Measurements from ENCODE around the gene EPHX1.
A peak's percentile ranks its signal among the peaks of the same experiment; 100 is the strongest.
"Not testable (repeated sequence)": the region's sequence is repeated elsewhere in the genome, so short reads cannot be mapped to it uniquely, and the experiment has no call there.

The EPHX1 gene

GRCh38 chr1:225777583-225778336 is 32.2 kb upstream of the EPHX1 start, which contains the start of gene SRP9:
TSS of gene SRP9 (plus strand) at chr1:225777826. CDS start at chr1:225777941, 115 bp downstream.
- peak; percentile 100 for DNase-seq (ENCODE audit: low spot score)

GRCh38 chr1:225778337-225778669 is 31.6 kb upstream of the EPHX1 start:
- DNase-seq (ENCODE audit: low spot score), result no peak

GRCh38 chr1:225779165-225779564 is 30.8 kb upstream of the EPHX1 start:
- DNase-seq (ENCODE audit: low spot score), result not testable (repeated sequence)

GRCh38 chr1:225780134-225780533 is 29.8 kb upstream of the EPHX1 start:
- DNase-seq (ENCODE audit: low spot score), result no peak

GRCh38 chr1:225780630-225781029 is 29.3 kb upstream of the EPHX1 start:
- no peak for DNase-seq (ENCODE audit: low spot score)

- not testable (repeated sequence) for DNase-seq (ENCODE audit: low spot score)
Measured at GRCh38 chr1:225789142-225789541, 20.8 kb upstream of the EPHX1 start.

GRCh38 chr1:225794954-225795353 is 15.0 kb upstream of the EPHX1 start:
- DNase-seq (ENCODE audit: low spot score), result no peak

- not testable (repeated sequence) for DNase-seq (ENCODE audit: low spot score)
Measured at GRCh38 chr1:225796097-225796496, 13.8 kb upstream of the EPHX1 start.

- not testable (repeated sequence) for DNase-seq (ENCODE audit: low spot score)
Measured at GRCh38 chr1:225801146-225801545, 8.8 kb upstream of the EPHX1 start.

GRCh38 chr1:225806249-225806648 is 3.7 kb upstream of the EPHX1 start:
- no peak for DNase-seq (ENCODE audit: low spot score)

- not testable (repeated sequence) for DNase-seq (ENCODE audit: low spot score)
Measured at GRCh38 chr1:225806736-225807135, 3.2 kb upstream of the EPHX1 start.

- no peak for DNase-seq (ENCODE audit: low spot score)
Measured at GRCh38 chr1:225808136-225808535, 1.8 kb upstream of the EPHX1 start.

- DNase-seq (ENCODE audit: low spot score), result not testable (repeated sequence)
Measured at GRCh38 chr1:225810579-225811538, 935 bp downstream of the EPHX1 start.

- DNase-seq (ENCODE audit: low spot score), result no peak
Measured at GRCh38 chr1:225811622-225812487, 1.9 kb downstream of the EPHX1 start.

- no peak for DNase-seq (ENCODE audit: low spot score)
Measured at GRCh38 chr1:225812488-225813213, 2.7 kb downstream of the EPHX1 start.

GRCh38 chr1:225813214-225813964 is 3.5 kb downstream of the EPHX1 start:
- DNase-seq (ENCODE audit: low spot score), result no peak

GRCh38 chr1:225814381-225814780 is 4.5 kb downstream of the EPHX1 start:
- DNase-seq (ENCODE audit: low spot score), result no peak

- DNase-seq (ENCODE audit: low spot score), result not testable (repeated sequence)
Measured at GRCh38 chr1:225815090-225815489, 5.2 kb downstream of the EPHX1 start.

GRCh38 chr1:225815526-225816178 is 5.7 kb downstream of the EPHX1 start:
- no peak for DNase-seq (ENCODE audit: low spot score)

All from activated CD4-positive, alpha-beta T cell treated with anti-CD3 and anti-CD28 coated beads, Interleukin-2, Interleukin-4, amounts not matched to agents 100 ng/mL and 50 ng/mL, durations not matched to agents 16 hours and 8 hours (primary cell).